Heart left ventricle (tissue), 13 donors: ENCODE results near the gene STOX1.

ENCODE experiments used
- POLR2A ChIP-seq, 2 donors: fragments of 450-650 bp; IDR thresholded peaks; one replicate each; pipeline ENCODE4 v1.6.1; 2017; ENCODE audit warnings: antibody characterized with exemption in 2 of 2, mild to moderate bottlenecking in 2 of 2, moderate library complexity in 2 of 2
- TF ChIP-seq, protein P1 (sequence below), 12 donors: fragments of 200-600 bp; sonication (generic) in 4 of 12; IDR thresholded peaks; one replicate each; pipeline versions ENCODE4 v1.5.0 to v1.8.0; 2018 to 2022; ENCODE audit warnings: antibody characterized with exemption in 12 of 12, mild to moderate bottlenecking in 5 of 12
- donor health status: ischemic (EF 13 %, LVEDD 7.1; RV severe dilation, severe dysfunction).
- donor health status: DM: no; HTN: yes; CAD: no.
- donor health status: DM: no; HTN: no; CAD: no.
- donor health status: ischemic (EF 25% LVEDD 6.9; RV normal size, moderate dysfunction).
- donor health status: ischemic (EF 25% LVEDD 5.7; RV mildly dilated, moderate dysfunction).
- donor health status: ischemic (EF 35%, LVEDD 5.7; RV mildly dilated, moderate dysfunction).
- donor health status: nonischemic (EF 11% LVEDD 7.7; RV severe dilation, severe dysfunction).
- donor health status: DM: yes; HTN: yes; CAD: no.
- donor health status: PGD.
- donor health status: ischemic (EF 29% LVEDD 5.4; RV normal size, mild dysfunction).
- donor health status: nonischemic (EF 23%, LVEDD 6.1; RV moderate dilation, normal function).

- TF ChIP-seq, protein P1, sequence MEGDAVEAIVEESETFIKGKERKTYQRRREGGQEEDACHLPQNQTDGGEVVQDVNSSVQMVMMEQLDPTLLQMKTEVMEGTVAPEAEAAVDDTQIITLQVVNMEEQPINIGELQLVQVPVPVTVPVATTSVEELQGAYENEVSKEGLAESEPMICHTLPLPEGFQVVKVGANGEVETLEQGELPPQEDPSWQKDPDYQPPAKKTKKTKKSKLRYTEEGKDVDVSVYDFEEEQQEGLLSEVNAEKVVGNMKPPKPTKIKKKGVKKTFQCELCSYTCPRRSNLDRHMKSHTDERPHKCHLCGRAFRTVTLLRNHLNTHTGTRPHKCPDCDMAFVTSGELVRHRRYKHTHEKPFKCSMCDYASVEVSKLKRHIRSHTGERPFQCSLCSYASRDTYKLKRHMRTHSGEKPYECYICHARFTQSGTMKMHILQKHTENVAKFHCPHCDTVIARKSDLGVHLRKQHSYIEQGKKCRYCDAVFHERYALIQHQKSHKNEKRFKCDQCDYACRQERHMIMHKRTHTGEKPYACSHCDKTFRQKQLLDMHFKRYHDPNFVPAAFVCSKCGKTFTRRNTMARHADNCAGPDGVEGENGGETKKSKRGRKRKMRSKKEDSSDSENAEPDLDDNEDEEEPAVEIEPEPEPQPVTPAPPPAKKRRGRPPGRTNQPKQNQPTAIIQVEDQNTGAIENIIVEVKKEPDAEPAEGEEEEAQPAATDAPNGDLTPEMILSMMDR (IDR thresholded peaks at IDR 0.05) = no peak
- no peak for TF ChIP-seq POLR2A (IDR thresholded peaks at IDR 0.05)
Measured at GRCh38 chr10:68899186-68899745, 71.9 kb downstream of the STOX1 start.
